Mucosa of stomach (tissue), 1 donor: ENCODE results near the gene ABCC11.
"Not testable (repeated sequence)": the region's sequence is repeated elsewhere in the genome, so short reads cannot be mapped to it uniquely, and the experiment has no call there.

Source experiments
- H3K27me3 ChIP-seq: one replicate; pipeline ENCODE4 v1.7.0; 2013; ENCODE audit warnings: mild to moderate bottlenecking, low read length; ENCODE audit not compliant: control insufficient read depth, insufficient read depth
- H3K36me3 ChIP-seq: one replicate; pipeline ENCODE4 v1.7.0; 2013; ENCODE audit warnings: low read length; ENCODE audit not compliant: control insufficient read depth, insufficient read depth
- H3K4me1 ChIP-seq: one replicate; pipeline ENCODE4 v1.7.0; 2013; ENCODE audit warnings: mild to moderate bottlenecking, low read length; ENCODE audit not compliant: control insufficient read depth, insufficient read depth
- H3K4me3 ChIP-seq: one replicate; pipeline ENCODE4 v1.7.0; 2013; ENCODE audit warnings: low read length
- H3K9ac ChIP-seq: one replicate; pipeline ENCODE4 v1.7.0; 2013; ENCODE audit warnings: mild to moderate bottlenecking, low read length, moderate library complexity
- H3K9me3 ChIP-seq: one replicate; pipeline ENCODE4 v1.7.0; 2013; ENCODE audit warnings: mild to moderate bottlenecking, low read length, moderate library complexity; ENCODE audit not compliant: control insufficient read depth
- donor health status: Pancreatic carcinoma.

Gene ABCC11

DNA sequence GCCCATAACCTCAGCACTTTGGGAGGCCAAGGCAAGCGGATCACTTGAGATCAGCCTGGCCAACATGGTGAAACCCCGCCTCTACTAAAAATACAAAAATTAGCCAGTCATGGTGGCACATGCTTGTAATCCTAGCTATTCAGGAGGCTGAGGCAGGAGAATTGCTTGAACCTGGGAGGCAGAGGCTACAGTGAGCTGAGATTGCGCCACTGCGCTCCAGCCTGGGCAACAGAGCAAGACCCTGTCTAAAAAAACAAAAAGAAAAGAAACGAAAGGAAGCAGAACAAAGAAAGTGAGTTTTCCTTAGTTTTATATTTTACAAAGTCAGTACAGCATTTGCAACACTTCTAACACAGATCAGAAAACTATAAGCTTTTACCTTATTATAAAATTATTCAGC is 80.7 kb downstream of the ABCC11 start:
- H3K4me3 ChIP-seq, H3K27me3 ChIP-seq, H3K36me3 ChIP-seq, H3K9me3 ChIP-seq, H3K9ac ChIP-seq: not testable (repeated sequence)
- peaks cover 10% of the 10 kb centered on the region for H3K4me1 ChIP-seq

DNA sequence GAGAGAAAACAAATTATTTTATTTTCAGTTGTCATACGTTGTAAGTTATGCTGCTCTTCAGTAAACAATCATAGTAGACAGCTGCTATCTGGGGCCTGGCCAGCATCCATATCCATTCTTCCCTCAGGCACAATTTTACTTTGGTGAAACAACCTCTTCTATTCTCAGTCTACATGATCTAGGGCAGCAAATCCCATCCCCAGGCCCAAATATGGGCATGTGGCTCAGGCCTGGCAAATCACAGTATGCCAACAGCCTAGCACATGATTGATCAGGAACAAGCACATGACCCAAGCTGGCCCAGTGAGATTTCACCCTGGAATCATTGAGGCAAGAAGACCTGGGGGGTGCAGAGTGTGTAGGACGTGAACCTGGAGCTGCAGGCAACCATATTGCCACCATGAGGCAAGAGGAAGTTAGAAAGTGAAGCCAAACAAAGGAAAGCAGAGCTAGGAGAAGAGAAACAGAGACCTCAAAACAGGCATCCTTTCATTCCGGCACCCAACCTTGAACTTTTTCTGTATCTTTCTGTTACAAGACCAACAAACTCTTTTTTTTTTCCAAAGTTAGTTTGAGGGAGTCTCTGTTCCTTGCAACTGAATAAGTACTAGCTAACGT is 81.3 kb downstream of the ABCC11 start:
- H3K9me3 ChIP-seq: no peaks in the 10 kb centered on the region
- no peaks in the 10 kb centered on the region for H3K27me3 ChIP-seq
- no peak overlapping the region for H3K9ac ChIP-seq
- H3K4me1 ChIP-seq: peaks cover 10% of the 10 kb centered on the region
- H3K4me3 ChIP-seq: no peak overlapping the region
- H3K36me3 ChIP-seq: no peaks in the 10 kb centered on the region

DNA sequence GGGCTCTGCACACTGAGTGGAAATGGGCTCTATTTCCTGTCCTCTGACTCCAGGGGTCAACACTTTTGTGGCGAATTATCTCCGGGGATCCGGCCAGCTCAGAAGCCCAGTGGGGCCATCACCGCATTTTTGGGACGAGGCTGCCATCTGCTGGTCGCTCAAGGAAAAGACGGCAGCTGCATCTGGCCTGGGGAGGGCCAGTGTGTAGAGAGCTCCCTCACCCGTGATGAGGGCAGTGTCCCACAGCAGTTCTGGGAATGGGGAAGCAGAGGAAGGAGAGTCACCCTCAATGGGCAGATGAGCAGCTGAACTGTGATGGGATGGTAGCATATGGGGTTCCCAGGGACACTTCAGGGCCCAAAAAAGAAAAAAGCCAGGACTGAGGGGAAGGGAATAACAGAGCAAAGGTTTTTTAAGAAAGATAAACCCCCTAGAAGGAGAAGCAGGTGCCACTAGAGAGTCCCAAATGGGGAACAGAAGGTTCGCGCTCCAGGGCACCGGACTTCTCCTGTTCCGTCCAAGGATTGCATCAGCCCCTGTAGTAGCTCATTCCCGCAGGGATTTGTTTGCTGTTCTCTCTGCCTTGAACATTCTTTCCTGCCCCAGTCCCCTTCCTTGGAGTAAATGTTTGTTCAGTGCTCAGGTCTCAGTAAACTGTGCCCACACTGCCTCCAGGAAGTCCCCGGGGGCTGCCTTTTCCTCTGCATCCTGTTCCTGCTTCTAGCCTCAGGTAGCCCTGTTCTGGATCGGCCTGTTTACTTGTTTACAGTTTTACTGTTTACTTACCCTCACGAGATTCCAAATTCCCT is 82.2 kb downstream of the ABCC11 start:
- no peaks in the 10 kb centered on the region for H3K36me3 ChIP-seq
- H3K9me3 ChIP-seq: no peaks in the 10 kb centered on the region
- peaks cover 10% of the 10 kb centered on the region for H3K4me1 ChIP-seq
- no peaks in the 10 kb centered on the region for H3K27me3 ChIP-seq
- no peak overlapping the region for H3K4me3 ChIP-seq
- no peak overlapping the region for H3K9ac ChIP-seq

DNA sequence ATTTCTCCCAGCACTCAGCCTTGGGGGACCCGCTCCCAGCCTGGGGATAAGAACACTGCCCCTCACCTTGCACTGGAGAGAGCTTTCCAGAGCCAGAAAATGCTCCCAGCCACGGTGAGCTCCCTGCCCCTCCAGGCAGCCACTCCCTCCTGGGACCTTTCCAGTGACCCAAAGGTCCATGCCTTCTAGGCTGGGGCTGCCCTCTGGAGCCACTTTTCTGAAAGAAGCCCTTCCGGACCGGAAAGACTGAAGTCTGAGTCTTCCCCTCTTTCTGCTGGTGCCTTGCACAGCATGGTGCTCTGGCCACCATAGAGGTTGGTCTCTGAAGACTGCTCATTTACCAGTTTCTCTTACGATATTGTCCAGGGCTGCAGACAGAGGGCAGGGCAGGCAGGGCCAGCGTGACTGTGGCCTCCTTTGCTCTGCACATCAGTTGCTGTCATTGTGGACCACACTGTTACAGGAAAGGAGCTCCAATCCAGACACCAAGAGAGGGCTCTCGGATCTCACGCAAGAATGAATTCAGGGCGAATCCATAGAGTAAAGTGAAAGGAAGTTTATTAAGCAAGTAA is 84.4 kb downstream of the ABCC11 start:
- Histone ChIP-seq H3K4me1 (peaks cover 10% of the 10 kb centered on the region), H3K36me3 (no peaks in the 10 kb centered on the region), H3K4me3 (no peak overlapping the region), H3K9me3 (no peaks in the 10 kb centered on the region), H3K27me3 (no peaks in the 10 kb centered on the region), H3K9ac (no peak overlapping the region)

DNA sequence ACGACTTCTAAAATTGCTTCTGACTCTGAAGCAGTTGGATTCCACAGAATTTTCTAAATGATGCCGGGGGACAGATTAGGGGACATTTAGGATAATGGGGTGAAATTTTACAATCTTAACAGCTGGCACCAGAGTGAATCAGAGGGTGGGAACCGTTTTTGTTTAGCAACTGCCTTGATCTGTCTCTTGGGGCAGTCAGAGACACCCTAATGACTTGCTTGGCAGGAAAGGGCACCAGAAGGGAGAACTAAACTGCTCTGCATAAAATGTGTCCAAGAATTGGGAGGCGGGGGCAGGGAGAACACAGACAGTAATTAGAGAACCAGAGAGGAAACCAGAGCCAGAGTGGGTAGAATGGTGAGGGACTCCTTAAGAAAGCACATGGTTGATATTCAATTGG is 85.4 kb downstream of the ABCC11 start:
- H3K27me3 ChIP-seq: no peaks in the 10 kb centered on the region
- no peaks in the 10 kb centered on the region for H3K36me3 ChIP-seq
- H3K4me1 ChIP-seq: peaks cover 10% of the 10 kb centered on the region
- H3K9ac ChIP-seq: no peak overlapping the region
- H3K9me3 ChIP-seq: no peaks in the 10 kb centered on the region
- no peak overlapping the region for H3K4me3 ChIP-seq

DNA sequence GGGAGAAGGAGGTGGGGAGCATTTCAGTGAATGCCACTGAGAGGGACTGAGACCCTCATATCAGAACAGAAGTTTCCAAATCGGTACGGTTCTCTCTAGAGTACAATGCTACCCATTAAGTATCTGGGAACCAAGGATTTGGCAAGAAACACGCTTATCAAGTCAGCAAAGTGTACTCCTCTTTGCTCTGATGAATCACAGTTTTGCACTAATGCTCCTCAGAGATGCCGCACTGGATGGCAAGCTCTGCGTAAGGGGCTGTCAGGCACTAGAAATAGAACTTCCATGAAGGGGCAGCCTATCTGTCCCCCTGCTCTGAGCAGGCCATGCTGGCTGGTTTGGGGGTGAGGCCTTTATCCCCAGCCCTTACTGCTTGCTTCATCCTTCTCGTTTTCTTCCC is 86.8 kb downstream of the ABCC11 start:
- peaks cover 10% of the 10 kb centered on the region for H3K4me1 ChIP-seq

DNA sequence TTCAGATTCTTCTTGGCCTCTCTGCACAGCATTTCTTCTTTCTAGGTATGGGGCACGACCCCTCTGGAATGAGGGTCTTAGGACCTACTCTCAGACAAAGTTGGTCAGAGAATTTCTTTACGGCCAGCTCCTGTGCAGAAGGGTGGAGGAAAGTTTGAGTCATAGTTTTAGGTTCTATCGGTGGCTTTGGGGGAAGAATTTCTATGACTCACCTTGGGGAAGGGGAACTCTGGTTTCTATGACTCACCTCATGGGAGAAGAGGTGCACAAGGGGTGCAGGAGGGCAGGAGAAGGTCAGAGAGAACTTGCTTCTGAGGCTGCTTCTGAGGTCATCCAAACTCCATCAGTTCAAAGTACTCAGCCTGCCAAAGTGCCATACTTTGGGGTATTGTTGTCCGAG is 89.0 kb downstream of the ABCC11 start:
- peaks cover 10% of the 10 kb centered on the region for H3K27me3 ChIP-seq
- H3K36me3 ChIP-seq: no peaks in the 10 kb centered on the region
- no peaks in the 10 kb centered on the region for H3K9me3 ChIP-seq
- no peak overlapping the region for H3K9ac ChIP-seq
- no peak overlapping the region for H3K4me3 ChIP-seq
- no peaks in the 10 kb centered on the region for H3K4me1 ChIP-seq

More for the DNA sequence above, 86.8 kb downstream of the ABCC11 start:
- peaks cover 5% of the 10 kb centered on the region for H3K27me3 ChIP-seq
- H3K4me3 ChIP-seq: no peak overlapping the region
- no peak overlapping the region for H3K9ac ChIP-seq
- H3K9me3 ChIP-seq: no peaks in the 10 kb centered on the region
- no peaks in the 10 kb centered on the region for H3K36me3 ChIP-seq

DNA sequence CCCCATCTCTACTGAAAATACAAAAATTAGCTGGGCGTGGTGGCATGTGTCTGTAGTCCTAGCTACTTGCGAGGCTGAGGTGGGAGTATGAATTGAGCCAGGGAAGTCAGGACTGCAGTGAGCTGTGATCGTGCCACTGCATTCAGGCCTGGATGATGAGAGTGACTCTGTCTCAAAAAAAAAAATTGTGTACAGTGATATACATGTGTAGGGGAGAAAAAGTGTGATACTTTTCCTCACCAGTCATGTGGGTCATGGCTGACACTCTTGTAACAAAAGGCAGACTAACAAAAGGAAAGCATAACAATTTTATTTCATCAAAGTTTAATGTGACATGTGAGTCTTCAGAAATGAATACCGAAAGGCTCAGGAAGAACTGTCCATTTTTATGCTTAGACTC is 89.5 kb downstream of the ABCC11 start:
- H3K36me3 ChIP-seq: no peaks in the 10 kb centered on the region
- peaks cover 10% of the 10 kb centered on the region for H3K27me3 ChIP-seq
- no peak overlapping the region for H3K4me3 ChIP-seq
- no peaks in the 10 kb centered on the region for H3K9me3 ChIP-seq
- H3K4me1 ChIP-seq: no peaks in the 10 kb centered on the region
- H3K9ac ChIP-seq: no peak overlapping the region

DNA sequence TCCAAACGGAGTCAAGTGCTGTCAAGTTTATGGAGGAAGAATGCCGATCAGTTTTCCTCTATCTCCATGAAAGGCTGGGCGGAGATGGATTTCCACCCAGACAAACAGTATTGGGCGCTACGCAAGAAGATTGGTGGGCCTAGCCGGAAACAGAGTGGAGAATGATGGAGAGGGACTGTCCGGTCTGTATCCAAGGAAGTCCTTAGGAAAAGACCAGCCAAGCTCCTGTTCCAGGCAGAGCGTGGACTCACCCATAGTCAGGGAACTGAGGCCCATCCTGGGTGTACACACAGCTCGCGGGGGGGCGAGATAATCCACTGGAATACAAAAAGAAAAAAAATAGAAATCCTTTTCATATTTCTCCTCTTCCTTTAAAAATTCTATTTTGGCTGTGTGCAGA is 90.0 kb downstream of the ABCC11 start:
- Histone ChIP-seq H3K36me3 (no peaks in the 10 kb centered on the region), H3K9ac (no peak overlapping the region), H3K27me3 (peaks cover 10% of the 10 kb centered on the region), H3K9me3 (no peaks in the 10 kb centered on the region), H3K4me1 (no peaks in the 10 kb centered on the region), H3K4me3 (no peak overlapping the region)

DNA sequence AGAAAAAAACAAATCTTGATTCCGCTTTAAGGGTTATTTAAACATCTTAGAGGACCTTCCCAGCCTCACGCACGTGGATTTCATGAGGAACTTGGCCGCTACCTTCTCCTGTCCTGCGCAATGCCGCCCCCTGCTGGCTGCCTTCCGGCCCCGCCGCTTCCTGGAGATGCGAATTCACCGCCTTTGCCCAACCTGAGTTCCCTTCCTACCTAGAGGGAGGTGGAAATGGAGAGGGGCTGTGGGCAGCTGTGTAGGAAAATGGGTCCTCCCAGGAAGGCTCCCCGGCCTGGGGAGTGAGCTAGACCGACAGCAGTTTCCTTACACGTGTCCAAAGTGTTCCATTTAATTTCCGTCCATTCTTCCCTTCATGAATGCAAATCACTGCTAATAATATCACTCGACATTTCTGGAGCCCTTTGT is 90.5 kb downstream of the ABCC11 start:
- Histone ChIP-seq H3K4me3 (no peak overlapping the region), H3K9ac (no peak overlapping the region)

DNA sequence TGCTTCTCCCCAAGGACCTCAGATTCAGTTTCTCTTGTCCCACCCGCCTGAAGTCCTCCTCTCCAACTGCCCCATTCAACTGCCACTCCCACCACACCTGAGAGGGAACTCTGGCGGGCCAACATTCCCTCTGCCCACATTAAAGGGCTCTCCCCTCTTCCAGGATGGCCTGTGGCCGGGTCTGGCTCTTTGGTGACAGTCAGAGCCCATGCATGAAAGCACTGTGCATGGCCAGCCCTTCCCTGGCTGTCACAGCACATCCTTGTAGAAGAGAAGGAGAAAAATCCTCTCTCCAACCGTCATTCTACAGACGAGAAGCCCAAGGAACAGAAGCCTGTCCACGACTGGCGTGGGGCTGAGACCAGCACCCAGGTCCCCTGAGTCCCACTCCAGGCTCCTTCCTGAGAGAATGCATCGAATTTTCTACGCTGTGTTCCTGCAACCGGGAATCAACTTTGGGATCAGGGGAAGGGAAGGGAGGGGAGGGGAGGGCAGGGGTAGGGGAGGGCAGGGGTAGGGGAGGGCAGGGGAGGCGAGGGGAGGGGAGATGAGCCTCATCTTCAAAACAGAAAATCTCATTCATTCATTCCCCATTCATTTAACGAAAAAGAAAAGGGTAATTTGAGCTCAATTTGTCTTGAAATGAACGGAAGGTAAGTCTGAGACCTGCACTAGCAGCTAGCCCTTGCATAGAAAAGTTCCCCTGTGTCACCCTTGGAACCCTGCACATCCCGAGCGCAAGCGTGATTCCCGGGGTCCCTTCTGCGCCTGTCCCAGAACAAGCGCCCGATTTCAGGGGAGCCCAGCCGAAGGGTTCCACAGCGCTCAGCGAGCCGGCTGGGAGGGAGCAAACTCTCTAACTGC is 91.2 kb downstream of the ABCC11 start, which contains the start of gene ABCC12:
Gene ABCC12, minus strand, starts transcription at position 68 of the 864 bp plus-strand sequence. CDS start 9,569 bp downstream, outside the sequence.
- Histone ChIP-seq H3K36me3 (no peaks in the 10 kb centered on the region), H3K9me3 (no peaks in the 10 kb centered on the region), H3K4me3 (no peak within 1 kb of the TSS), H3K27me3 (peaks cover 10% of the 10 kb centered on the region), H3K9ac (no peak within 1 kb of the TSS), H3K4me1 (no peaks in the 10 kb centered on the region)

More for the DNA sequence above, 90.5 kb downstream of the ABCC11 start:
- Histone ChIP-seq H3K4me1 (no peaks in the 10 kb centered on the region), H3K36me3 (no peaks in the 10 kb centered on the region), H3K27me3 (peaks cover 10% of the 10 kb centered on the region), H3K9me3 (no peaks in the 10 kb centered on the region)
